Sigmoid colon (tissue), 7 donors: Measurements from ENCODE around the gene RNASE2. TPM values are rescaled to one million over a fixed set of nuclear protein-coding genes. Genes with fewer than 3 reads are reported as not detected.

Source experiments
- DNase-seq: peaks from one replicate; pipeline ENCODE4 v3.0.0-alpha.2; 2019
- H3K27ac ChIP-seq, 4 donors: fragments of 200-600 bp; sonication (generic); one replicate each; pipeline ENCODE4 v1.5.1; 2016 to 2019; ENCODE audit warnings: mild to moderate bottlenecking in 1 of 4
- H3K27me3 ChIP-seq, 3 donors: fragments of 200-600 bp; sonication (generic); one replicate each; pipeline ENCODE4 v1.5.1; 2019; ENCODE audit warnings: mild to moderate bottlenecking in 1 of 3
- H3K36me3 ChIP-seq, 4 donors: fragments of 200-600 bp; sonication (generic); one replicate each; pipeline ENCODE4 v1.5.1; 2016 to 2019
- H3K4me1 ChIP-seq, 4 donors: fragments of 200-600 bp; sonication (generic); one replicate each; pipeline ENCODE4 v1.5.1; 2017 to 2019
- H3K4me3 ChIP-seq, 4 donors: fragments of 200-600 bp; sonication (generic); one replicate each; pipeline ENCODE4 v1.5.1; 2017 to 2019; ENCODE audit warnings: mild to moderate bottlenecking in 2 of 4, moderate library complexity in 1 of 4
- H3K9me3 ChIP-seq, 4 donors: fragments of 200-600 bp in 3 of 4; sonication (generic) in 3 of 4; one replicate each; pipeline versions ENCODE4 v1.5.1 to v1.6.1; 2013 to 2019
- EP300 ChIP-seq, 4 donors: sonication (generic); formaldehyde crosslinking; IDR thresholded peaks; one replicate each; pipeline ENCODE4 v1.6.1; 2017; ENCODE audit warnings: antibody characterized with exemption in 4 of 4
- POLR2A ChIP-seq, 2 donors: fragments of 450-650 bp; IDR thresholded peaks; one replicate each; pipeline ENCODE4 v1.6.1; 2016; ENCODE audit warnings: antibody characterized with exemption in 2 of 2, mild to moderate bottlenecking in 2 of 2, moderate library complexity in 2 of 2
- POLR2AphosphoS5 ChIP-seq, 4 donors: sonication (generic); formaldehyde crosslinking; IDR thresholded peaks; one replicate each; pipeline ENCODE4 v1.6.1; 2017; ENCODE audit warnings: antibody characterized with exemption in 4 of 4
- WGBS, 2 donors: extraction: QIAGEN DNeasy Blood & Tissue Kit; methylation state at CpG; one replicate each; pipeline ENCODE4 v1.1.7; 2013; 5-methylcytosine and 5-hydroxymethylcytosine counted together
- intact Hi-C: fragments of 100-400 bp; cut with DNase I; formaldehyde crosslinking; loops from one replicate; pipeline ENCODE4 v1.15.1; 2023
- polyA plus RNA-seq, 3 donors: library from polyadenylated mRNA; stranded (reverse); fragments of 200-250 nt; gene quantifications; one replicate each; pipeline ENCODE4 v1.2.3, GENCODE V29; 2013
- total RNA-seq, 4 donors: library from RNA; depleted of rRNA; stranded (reverse); fragments of >200 nt; gene quantifications; one replicate each; pipeline ENCODE4 v1.1.0, GENCODE V29; 2016
- TF ChIP-seq, protein P1 (sequence below), 4 experiments: fragments of 450-650 bp in 3 of 4; fragments of 200-600 bp in 1 of 4; IDR thresholded peaks; one replicate each; pipeline ENCODE4 v1.5.1; 2016 to 2019; ENCODE audit warnings: antibody characterized with exemption in 4 of 4, mild to moderate bottlenecking in 3 of 4, moderate library complexity in 2 of 4
- donor health status: healthy with polysubstance abuse.
- donor health status: Bipolar disorder and iron deficiency.
- donor health status: healthy.

The RNASE2 gene
- total and polyA plus RNA-seq, 7 donors, result 2.1 to 14.3 (median 3.1) TPM; not detected in 2

DNA sequence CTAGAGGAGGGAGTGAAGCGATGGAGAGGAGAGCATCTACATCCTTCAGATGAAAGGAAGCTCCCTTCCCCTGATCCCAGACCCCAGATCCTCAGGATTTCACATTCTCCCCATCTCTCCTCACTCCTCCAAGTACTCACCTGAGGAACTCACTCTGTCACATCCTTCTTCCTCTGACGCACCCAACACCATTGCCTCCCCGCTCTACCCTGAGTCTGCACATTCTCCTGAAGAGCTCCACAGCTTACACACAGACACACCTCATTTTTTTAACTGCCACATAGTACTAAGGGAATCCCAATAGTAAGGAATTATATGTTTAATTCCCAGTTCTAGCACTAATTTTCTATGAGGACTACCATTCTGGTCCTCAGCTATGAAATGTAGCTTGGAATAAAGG, 18.2 kb downstream of the RNASE2 start:
- intact Hi-C loops, result loop anchor here (5.0 kb wide), 3 partner anchors 69 to 291 kb away; partner anchors contain the start of genes RNASE4 and RNASE7
- 94 to 97% methylated on average over 3 of the region's 3 CpGs for WGBS, 2 donors
- Histone ChIP-seq H3K9me3 (no peaks in the 10 kb centered on the region), H3K27ac (no peak overlapping the region), H3K4me3 (no peak overlapping the region), H3K36me3 (no peaks in the 10 kb centered on the region), H3K4me1 (peaks cover 0 to 11% (median 10%) of the 10 kb centered on the region in 4 donors), H3K27me3 (no peaks in the 10 kb centered on the region)
- no peak for DNase-seq
- TF ChIP-seq, protein P1, sequence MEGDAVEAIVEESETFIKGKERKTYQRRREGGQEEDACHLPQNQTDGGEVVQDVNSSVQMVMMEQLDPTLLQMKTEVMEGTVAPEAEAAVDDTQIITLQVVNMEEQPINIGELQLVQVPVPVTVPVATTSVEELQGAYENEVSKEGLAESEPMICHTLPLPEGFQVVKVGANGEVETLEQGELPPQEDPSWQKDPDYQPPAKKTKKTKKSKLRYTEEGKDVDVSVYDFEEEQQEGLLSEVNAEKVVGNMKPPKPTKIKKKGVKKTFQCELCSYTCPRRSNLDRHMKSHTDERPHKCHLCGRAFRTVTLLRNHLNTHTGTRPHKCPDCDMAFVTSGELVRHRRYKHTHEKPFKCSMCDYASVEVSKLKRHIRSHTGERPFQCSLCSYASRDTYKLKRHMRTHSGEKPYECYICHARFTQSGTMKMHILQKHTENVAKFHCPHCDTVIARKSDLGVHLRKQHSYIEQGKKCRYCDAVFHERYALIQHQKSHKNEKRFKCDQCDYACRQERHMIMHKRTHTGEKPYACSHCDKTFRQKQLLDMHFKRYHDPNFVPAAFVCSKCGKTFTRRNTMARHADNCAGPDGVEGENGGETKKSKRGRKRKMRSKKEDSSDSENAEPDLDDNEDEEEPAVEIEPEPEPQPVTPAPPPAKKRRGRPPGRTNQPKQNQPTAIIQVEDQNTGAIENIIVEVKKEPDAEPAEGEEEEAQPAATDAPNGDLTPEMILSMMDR (IDR thresholded peaks at IDR 0.05), result no peak
- TF ChIP-seq POLR2A (IDR thresholded peaks at IDR 0.05), result no peak
- no peak for TF ChIP-seq POLR2AphosphoS5 (IDR thresholded peaks at IDR 0.05)
- TF ChIP-seq EP300 (IDR thresholded peaks at IDR 0.05), result no peak

DNA sequence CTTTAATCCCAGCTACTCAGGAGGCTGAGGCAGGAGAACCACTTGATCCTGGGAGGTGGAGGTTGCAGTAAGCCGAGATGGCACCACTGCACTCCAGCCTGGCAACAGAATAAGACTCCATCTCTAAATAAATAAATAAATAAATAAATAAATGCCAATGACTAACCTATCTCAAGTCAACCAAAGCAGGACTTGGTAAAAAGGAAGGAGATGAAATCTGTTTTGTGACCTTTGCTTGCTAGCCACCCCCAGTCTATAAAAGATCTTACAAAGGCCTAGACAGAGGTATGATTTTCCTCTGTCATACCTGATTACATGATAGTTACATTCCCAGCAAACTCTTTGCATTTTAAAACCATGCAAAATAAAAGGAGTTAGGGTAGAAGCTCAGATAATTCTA, 21.0 kb downstream of the RNASE2 start:
- TF ChIP-seq, protein P1 (IDR thresholded peaks at IDR 0.05), result no peak
- no peak for TF ChIP-seq POLR2A (IDR thresholded peaks at IDR 0.05)
- no peak for TF ChIP-seq POLR2AphosphoS5 (IDR thresholded peaks at IDR 0.05)
- TF ChIP-seq EP300 (IDR thresholded peaks at IDR 0.05), result no peak
- Histone ChIP-seq H3K36me3 (no peaks in the 10 kb centered on the region), H3K27ac (no peak overlapping the region), H3K9me3 (no peaks in the 10 kb centered on the region), H3K4me1 (peaks cover 0 to 6% (median 5%) of the 10 kb centered on the region in 4 donors), H3K4me3 (no peak overlapping the region), H3K27me3 (no peaks in the 10 kb centered on the region)
- DNase-seq, result no peak
- intact Hi-C loops, result no loop called here
- WGBS, 2 donors, result 93 to 95% methylated on average over 1 of the region's 1 CpG

- Histone ChIP-seq H3K4me3 (no peak overlapping the region), H3K36me3 (no peaks in the 10 kb centered on the region), H3K27me3 (no peaks in the 10 kb centered on the region), H3K27ac (no peak overlapping the region), H3K9me3 (no peaks in the 10 kb centered on the region), H3K4me1 (no peaks in the 10 kb centered on the region)
- TF ChIP-seq POLR2A (IDR thresholded peaks at IDR 0.05), result no peak
- TF ChIP-seq POLR2AphosphoS5 (IDR thresholded peaks at IDR 0.05), result no peak
- TF ChIP-seq EP300 (IDR thresholded peaks at IDR 0.05), result no peak
- TF ChIP-seq, protein P1 (IDR thresholded peaks at IDR 0.05), result no peak
- intact Hi-C loops, result no loop called here
- no peak for DNase-seq
- WGBS, 2 donors, result 13 to 49% methylated on average over 1 of the region's 1 CpG
These were observed 23.4 kb downstream of the RNASE2 start for GRCh38 chr14:20978687-20979086.

DNA sequence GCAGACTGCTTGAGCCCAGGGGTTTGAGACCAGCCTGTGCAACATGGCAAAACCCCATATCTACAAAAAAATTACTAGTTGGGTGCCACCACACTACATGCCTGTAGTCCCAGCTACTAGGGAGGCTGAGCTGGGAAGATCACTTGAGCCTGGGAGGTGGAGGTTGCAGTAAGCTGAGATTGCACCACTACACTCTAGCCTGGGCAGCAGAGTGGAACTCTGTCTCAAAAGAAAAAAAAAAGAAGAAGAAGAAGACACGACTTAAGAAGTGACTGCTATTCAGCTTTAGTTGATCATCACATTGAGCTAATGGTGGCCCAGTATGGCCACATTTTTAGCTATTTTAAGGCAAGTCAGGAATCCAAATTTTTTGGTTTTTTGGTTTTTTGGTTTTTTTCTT, 25.6 kb downstream of the RNASE2 start:
- no peaks in the 10 kb centered on the region for H3K27me3 ChIP-seq
- DNase-seq, result no peak
- no peaks in the 10 kb centered on the region for H3K4me1 ChIP-seq
- intact Hi-C loops, result no loop called here
- TF ChIP-seq POLR2AphosphoS5 (IDR thresholded peaks at IDR 0.05) (no peak), POLR2A (IDR thresholded peaks at IDR 0.05) (no peak), EP300 (IDR thresholded peaks at IDR 0.05) (no peak)
- TF ChIP-seq, protein P1 (IDR thresholded peaks at IDR 0.05), result no peak
- H3K4me3 ChIP-seq, result no peak overlapping the region
- H3K9me3 ChIP-seq, result no peaks in the 10 kb centered on the region
- no peaks in the 10 kb centered on the region for H3K36me3 ChIP-seq
- 70 to 71% methylated on average over 1 of the region's 1 CpG for WGBS, 2 donors
- H3K27ac ChIP-seq, result no peak overlapping the region
